Measurements from ENCODE around the gene PDILT. TPM values are rescaled to one million over a fixed set of nuclear protein-coding genes. Genes with fewer than 3 reads are reported as not detected.

The PDILT gene
- total and polyA plus RNA-seq, 2 donors (not counting 3 experiments of a cell fraction or from before 2014, with no cell fraction given): not detected

GRCh38 chr16:20355114-20355782 is 49.3 kb downstream of the PDILT start:
- DNase-seq (ENCODE audit: low read depth, low spot score): no peak
- Histone ChIP-seq H4K20me1 (replicated peaks; ENCODE audit: control insufficient read depth, extremely low read depth, insufficient read depth, low read length) (no peaks in the 10 kb centered on the region), H3K9me3 (replicated peaks; ENCODE audit: control insufficient read depth, insufficient read depth, low read length) (no peaks in the 10 kb centered on the region), H3K9ac (replicated peaks; ENCODE audit: extremely low read depth, insufficient read depth, low read length) (no peak overlapping the region), H3K4me3 (replicated peaks in 1 of 3; ENCODE audit: insufficient read depth in 1 of 3, low read depth in 1 of 3, low read length in 3 of 3) (no peak overlapping the region), H3K27me3 (ENCODE audit: control insufficient read depth in 2 of 2, insufficient read depth in 2 of 2, low read length in 2 of 2) (no peaks in the 10 kb centered on the region), H2AFZ (ENCODE audit: low read depth, low read length) (no peak overlapping the region), H3K27ac (ENCODE audit: insufficient read depth, low read depth, low read length) (no peak overlapping the region), H3K4me1 (ENCODE audit: control insufficient read depth, extremely low read depth, insufficient read depth, low read length) (no peaks in the 10 kb centered on the region), H3K4me2 (ENCODE audit: insufficient read depth, low read length) (no peak overlapping the region), H3K9me1 (replicated peaks; ENCODE audit: control insufficient read depth, extremely low read depth, insufficient read depth, low read length) (no peaks in the 10 kb centered on the region), H3K36me3 (ENCODE audit: control insufficient read depth in 2 of 2, extremely low read depth in 1 of 2, insufficient read depth in 2 of 2, low read length in 2 of 2) (no peaks in the 10 kb centered on the region), H3K79me2 (ENCODE audit: control insufficient read depth, insufficient read depth, low read length) (no peaks in the 10 kb centered on the region)
- CTCF ChIA-PET: no interaction called here
- dilution Hi-C loops (cut with MboI; ENCODE audit: extremely low pct_ligation_motif_present, low sequenced_read_pairs): no loop called here
- TF ChIP-seq GATA2 (IDR thresholded peaks at IDR 0.05; ENCODE audit: insufficient read depth, insufficient read length, low read depth, low read length) (no peak), JUN (IDR thresholded peaks at IDR 0.05; ENCODE audit: borderline replicate concordance, insufficient read depth, insufficient read length, low read depth) (no peak), POLR2AphosphoS5 (IDR thresholded peaks at IDR 0.05; ENCODE audit: insufficient read depth, low read depth, low read length) (no peak), MAX (IDR thresholded peaks at IDR 0.05; ENCODE audit: insufficient read depth, insufficient read length) (no peak), CTCF (IDR thresholded peaks at IDR 0.05; ENCODE audit: extremely low read depth in 1 of 2, insufficient read depth in 1 of 2, low read depth in 1 of 2, low read length in 2 of 2) (no peak), EZH2 (IDR thresholded peaks at IDR 0.05; ENCODE audit: borderline replicate concordance, low read depth, low read length, severe bottlenecking) (no peak), POLR2A (IDR thresholded peaks at IDR 0.05; ENCODE audit: low read depth, low read length) (no peak)
- no peak for FAIRE-seq
- intact Hi-C loops (cut with micrococcal nuclease): no loop called here
- BruUV-seq (replicated peaks): no TSS peak
- POLR2A ChIA-PET: no interaction called here

Measured in endothelial cell of umbilical vein (primary cell).